K562 (cell line): ENCODE results near the gene XPOT. TPM values are rescaled to one million over a fixed set of nuclear protein-coding genes. Genes with fewer than 3 reads are reported as not detected.

Source experiments
- CREM ChIP-seq: IDR thresholded peaks from 2 replicates; pipeline ENCODE4 v1.6.1; 2014; ENCODE audit warnings: antibody characterized with exemption, low read depth
- E2F6 ChIP-seq, 2 experiments: IDR thresholded peaks; 2 replicates each; pipeline ENCODE4 v1.6.1; 2011; ENCODE audit warnings: borderline replicate concordance in 1 of 2, control low read depth in 1 of 2, low read depth in 1 of 2, low read length in 1 of 2, mild to moderate bottlenecking in 1 of 2, mixed read lengths in 1 of 2, moderate library complexity in 1 of 2; ENCODE audit not compliant: insufficient read depth in 1 of 2, insufficient read length in 1 of 2, poor library complexity in 1 of 2, severe bottlenecking in 1 of 2; ENCODE audit errors: extremely low read depth in 1 of 2
- KAT8 ChIP-seq: fragments of 450-650 bp; IDR thresholded peaks from 2 replicates; pipeline ENCODE4 v1.6.1; 2016; ENCODE audit warnings: low read depth, mild to moderate bottlenecking
- POLR2G ChIP-seq: fragments of 200-400 bp; formaldehyde crosslinking; IDR thresholded peaks from 2 replicates; pipeline ENCODE4 v1.6.1; 2017; ENCODE audit warnings: low read depth, mild to moderate bottlenecking, antibody characterized with exemption, low read length, moderate library complexity
- REST ChIP-seq, 2 experiments: fragments of 450-650 bp; formaldehyde crosslinking in 1 of 2; IDR thresholded peaks; 2 replicates each; pipeline versions ENCODE4 v1.4.0 to v1.6.1; 2014 to 2020; ENCODE audit warnings: mild to moderate bottlenecking in 2 of 2, borderline replicate concordance in 1 of 2, low read depth in 1 of 2
- ZBTB34 ChIP-seq: fragments of 250-450 bp; sonication (Bioruptor Pico); IDR thresholded peaks from 2 replicates; pipeline ENCODE4 v1.8.0; 2021; ENCODE audit warnings: mild to moderate bottlenecking, moderate library complexity
- ZNF324 ChIP-seq: fragments of 250-450 bp; sonication (Bioruptor Pico); IDR thresholded peaks from 2 replicates; pipeline ENCODE4 v1.4.0; 2020; ENCODE audit warnings: mild to moderate bottlenecking
- polyA plus RNA-seq, 8 experiments: library from polyadenylated mRNA; depleted of rRNA in 4 of 8; stranded (reverse) in 5 of 8; unstranded in 3 of 8; fragments of >200 nt; fragmentation: Nextera tagmentation in 2 of 8; fragmentation: Illumina TruSeq in 1 of 8; extraction: Ambion mirVana in 2 of 8; extraction: Trizol in 1 of 8; gene quantifications; 2 replicates each; pipeline versions ENCODE4 v1.2.1 to v1.2.3, GENCODE V29; 2011 to 2014; ENCODE audit warnings: inconsistent platforms in 1 of 8, missing spikeins in 1 of 8
- total RNA-seq, 7 experiments: library from RNA; depleted of rRNA in 6 of 7; stranded (reverse); fragments of >200 nt in 6 of 7; fragmentation: Illumina TruSeq in 2 of 7; extraction: Trizol in 2 of 7; gene quantifications; 2 replicates each; pipeline versions ENCODE4 v1.2.1 to v1.2.3, GENCODE V29; 2011 to 2021; ENCODE audit warnings: low replicate concordance in 1 of 7

The XPOT gene
- total and polyA plus RNA-seq, 9 of the 15 experiments (the other 6 are each of a cell fraction or from before 2014, with no cell fraction given) = 26.2 to 192 (median 102) TPM

- TF ChIP-seq ZBTB34 (CRISPR knock-in tag) (no peak), REST (IDR thresholded peaks at IDR 0.05; ENCODE audit: borderline replicate concordance) (no peak), REST (CRISPR knock-in tag; IDR thresholded peaks at IDR 0.05; ENCODE audit: low read depth) (peak; percentile 54; the same call in 1 of the 2 replicates), POLR2G (peak; percentile 97), KAT8 (no peak), E2F6 (IDR thresholded peaks at IDR 0.05; ENCODE audit: borderline replicate concordance in 1 of 2, extremely low read depth in 1 of 2, insufficient read depth in 1 of 2, insufficient read length in 1 of 2, low read depth in 1 of 2, low read length in 1 of 2, poor library complexity in 1 of 2, severe bottlenecking in 1 of 2) (peak in 1 of 2 experiments; percentile 61), ZNF324 (CRISPR knock-in tag) (0 out of 2 replicates have a peak, but pooled peaks have one; percentile 8), CREM (0 out of 2 replicates have a peak, but pooled peaks have one; percentile 21)
These were observed 471 bp downstream of the XPOT start (continued) for GRCh38 chr12:64404470-64405256.
